IMR-90 (cell line): ENCODE measurements around the gene CLEC7A. TPM values are rescaled to one million over a fixed set of nuclear protein-coding genes. Genes with fewer than 3 reads are reported as not detected.

Experiments
- ATAC-seq: fragments of 200-7000 bp; cut with Tn5 transposase; 2 replicates; pipeline ENCODE4 v1.9.1; 2020; ENCODE audit warnings: low read depth, mild to moderate bottlenecking, moderate library complexity
- BruUV-seq: library from RNA; stranded (reverse); fragments of 400-500 nt; replicated peaks from 2 replicates; lab custom pipeline; 2021; lab: Mats Ljungman, UMichigan
- CTCF ChIA-PET: fragments of 300-600 bp; formaldehyde crosslinking; extraction: SDS; loops from one replicate; lab custom pipeline; 2021; ENCODE audit warnings: antibody characterized with exemption; lab: Yijun Ruan, JAX
- POLR2A ChIA-PET: fragments of 300-600 bp; sonication (Branson Sonifier 250); formaldehyde crosslinking; loops from one replicate; lab custom pipeline; 2022; ENCODE audit warnings: antibody characterized with exemption; ENCODE audit not compliant: unreplicated experiment; lab: Charles Lee
- DNase-seq: peaks from one replicate; pipeline ENCODE4 v3.0.0; 2013
- H2AFZ ChIP-seq: replicated peaks from 2 replicates; pipeline ENCODE3; 2013; ENCODE audit warnings: low read length, mild to moderate bottlenecking; ENCODE audit not compliant: poor library complexity
- H2AK5ac ChIP-seq: 2 replicates; pipeline ENCODE4 v1.6.1; 2013; ENCODE audit warnings: low read depth, low read length, inconsistent platforms
- H2AK9ac ChIP-seq: replicated peaks from 2 replicates; pipeline ENCODE3; 2013; ENCODE audit warnings: mild to moderate bottlenecking, low read depth, low read length, moderate library complexity; ENCODE audit not compliant: poor library complexity
- H2BK120ac ChIP-seq: 2 replicates; pipeline ENCODE4 v1.6.1; 2013; ENCODE audit warnings: low read depth, low read length, inconsistent platforms
- H2BK15ac ChIP-seq: 3 replicates; pipeline ENCODE4 v1.6.1; 2013; ENCODE audit warnings: low read depth, low read length, inconsistent platforms
- H2BK20ac ChIP-seq: 2 replicates; pipeline ENCODE4 v1.6.1; 2013; ENCODE audit warnings: low read depth, mild to moderate bottlenecking, inconsistent platforms, low read length, moderate library complexity
- H2BK5ac ChIP-seq: 2 replicates; pipeline ENCODE4 v1.6.1; 2013; ENCODE audit warnings: mild to moderate bottlenecking, low read depth, low read length, inconsistent platforms; ENCODE audit not compliant: poor library complexity, severe bottlenecking
- H3K14ac ChIP-seq: replicated peaks from 2 replicates; pipeline ENCODE4 v1.6.1; 2013; ENCODE audit warnings: low read depth, low read length, inconsistent platforms
- H3K18ac ChIP-seq: 2 replicates; pipeline ENCODE4 v1.6.1; 2013; ENCODE audit warnings: low read depth, low read length, control low read depth
- H3K23ac ChIP-seq: 2 replicates; pipeline ENCODE4 v1.6.1; 2013; ENCODE audit warnings: low read depth, low read length, inconsistent platforms
- H3K27ac ChIP-seq: 2 replicates; pipeline ENCODE4 v1.5.1; 2013; ENCODE audit warnings: mild to moderate bottlenecking, control low read depth, low read length; ENCODE audit not compliant: insufficient read depth
- H3K27me3 ChIP-seq: 2 replicates; pipeline ENCODE4 v1.6.1; 2013; ENCODE audit warnings: low read length; ENCODE audit not compliant: control insufficient read depth, insufficient read depth
- H3K36me3 ChIP-seq: 2 replicates; pipeline ENCODE4 v1.6.1; 2013; ENCODE audit warnings: low read length, mixed read lengths; ENCODE audit not compliant: control insufficient read depth, insufficient read depth
- H3K4ac ChIP-seq: 2 replicates; pipeline ENCODE4 v1.6.1; 2013; ENCODE audit warnings: low read depth, low read length, inconsistent platforms
- H3K4me1 ChIP-seq: 2 replicates; pipeline ENCODE4 v1.6.1; 2013; ENCODE audit warnings: low read length, mixed read lengths; ENCODE audit not compliant: control insufficient read depth, insufficient read depth
- H3K4me2 ChIP-seq: 2 replicates; pipeline ENCODE4 v1.6.1; 2013; ENCODE audit warnings: low read depth, mild to moderate bottlenecking, control low read depth, low read length, moderate library complexity
- H3K4me3 ChIP-seq: 2 replicates; pipeline ENCODE4 v1.5.1; 2013; ENCODE audit warnings: low read depth, mild to moderate bottlenecking, control low read depth, low read length, moderate library complexity; ENCODE audit not compliant: insufficient read depth
- H3K56ac ChIP-seq: 2 replicates; pipeline ENCODE4 v1.6.1; 2013; ENCODE audit warnings: low read length, inconsistent platforms; ENCODE audit not compliant: insufficient read depth; ENCODE audit errors: extremely low read depth
- H3K79me1 ChIP-seq, 2 experiments: 2 replicates each; pipeline ENCODE4 v1.6.1; 2013; ENCODE audit warnings: low read length in 2 of 2, inconsistent platforms in 1 of 2, low read depth in 1 of 2
- H3K9ac ChIP-seq: 2 replicates; pipeline ENCODE4 v1.6.1; 2013; ENCODE audit warnings: low read depth, low read length, control low read depth
- H3K9me1 ChIP-seq: 2 replicates; pipeline ENCODE4 v1.6.1; 2013; ENCODE audit warnings: low read length, inconsistent platforms; ENCODE audit not compliant: insufficient read depth
- H3K9me3 ChIP-seq: 2 replicates; pipeline ENCODE4 v1.6.1; 2013; ENCODE audit warnings: low read length; ENCODE audit not compliant: control insufficient read depth, insufficient read depth
- H4K20me1 ChIP-seq: 2 replicates; pipeline ENCODE4 v1.6.1; 2013; ENCODE audit warnings: low read length, inconsistent platforms; ENCODE audit not compliant: insufficient read depth
- H4K5ac ChIP-seq: 2 replicates; pipeline ENCODE4 v1.6.1; 2013; ENCODE audit warnings: mild to moderate bottlenecking, low read depth, low read length, control low read depth
- H4K8ac ChIP-seq, 2 experiments: 2 replicates each; pipeline ENCODE4 v1.6.1; 2013; ENCODE audit warnings: low read depth in 2 of 2, low read length in 2 of 2, control low read depth in 1 of 2, inconsistent platforms in 1 of 2
- H4K91ac ChIP-seq: 2 replicates; pipeline ENCODE4 v1.6.1; 2013; ENCODE audit warnings: low read depth, low read length, inconsistent platforms; ENCODE audit not compliant: insufficient read depth
- BHLHE40 ChIP-seq: fragments of 150-350 bp; IDR thresholded peaks from 2 replicates; pipeline ENCODE4 v1.6.1; 2016; ENCODE audit warnings: mild to moderate bottlenecking, low read depth, low read length
- CEBPB ChIP-seq: IDR thresholded peaks from 2 replicates; pipeline ENCODE4 v1.6.1; 2012; ENCODE audit warnings: low read depth, low read length, improper control_type of control experiment
- MAZ ChIP-seq: IDR thresholded peaks from 2 replicates; pipeline ENCODE4 v1.6.1; 2012; ENCODE audit warnings: low read depth, mild to moderate bottlenecking, low read length, improper control_type of control experiment, moderate library complexity, borderline replicate concordance
- NFE2L2 ChIP-seq: fragments of 150-350 bp; IDR thresholded peaks from 2 replicates; pipeline ENCODE4 v1.6.1; 2016; ENCODE audit warnings: low read depth, mild to moderate bottlenecking, low read length
- RAD21 ChIP-seq: IDR thresholded peaks from 2 replicates; pipeline ENCODE4 v1.6.1; 2012; ENCODE audit warnings: low read length, improper control_type of control experiment
- WGBS, 2 experiments: methylation state at CpG; one replicate each; pipeline versions ENCODE4 v1.1.5 to v1.1.7; 2013; ENCODE audit warnings: missing lambda C conversion rate in 2 of 2; ENCODE audit not compliant: insufficient read length in 1 of 2; ENCODE audit errors: extremely low coverage in 2 of 2; 5-methylcytosine and 5-hydroxymethylcytosine counted together
- dilution Hi-C: fragments of 300-500 bp; cut with HindIII; formaldehyde crosslinking; loops from one replicate; pipeline ENCODE4 v1.14.3; 2018; ENCODE audit warnings: low sequenced_read_pairs; ENCODE audit not compliant: unreplicated experiment
- in situ Hi-C: fragments of 300-500 bp; cut with MboI; formaldehyde crosslinking; loops from 3 replicates; pipeline ENCODE4 v1.14.3; 2019; ENCODE audit warnings: low sequenced_read_pairs, inconsistent platforms, mixed read lengths
- intact Hi-C: fragments of 100-400 bp; cut with micrococcal nuclease; formaldehyde crosslinking; loops from 2 replicates; pipeline ENCODE4 v1.10.0; 2022
- polyA plus RNA-seq, 3 experiments: library from polyadenylated mRNA; depleted of rRNA; stranded (reverse); fragments of >200 nt; gene quantifications; 2 replicates each; pipeline ENCODE4 v1.2.3, GENCODE V29; 2012; ENCODE audit warnings: low replicate concordance in 1 of 3
- total RNA-seq: library from RNA; depleted of rRNA; stranded (reverse); fragments of >200 nt; gene quantifications from 2 replicates; pipeline ENCODE4 v1.2.3, GENCODE V29; 2012

The CLEC7A gene
- total and polyA plus RNA-seq, 2 of the 4 experiments (the other 2 are of a cell fraction) = not detected

GRCh38 chr12:10115311-10115710 is 14.7 kb downstream of the CLEC7A start:
- ChIA-PET POLR2A (no interaction called here), CTCF (no interaction called here)
- Histone ChIP-seq H2AK9ac (no peak overlapping the region), H3K27me3 (no peaks in the 10 kb centered on the region), H3K18ac (no peak overlapping the region), H2BK15ac (no peak overlapping the region), H4K91ac (no peak overlapping the region), H3K36me3 (no peaks in the 10 kb centered on the region), H3K4ac (no peak overlapping the region), H3K9me3 (peaks cover 3% of the 10 kb centered on the region), H3K23ac (no peak overlapping the region), H3K79me1 (no peaks in the 10 kb centered on the region), H3K9me1 (no peaks in the 10 kb centered on the region), H3K4me1 (no peaks in the 10 kb centered on the region), H2AFZ (no peak overlapping the region), H4K20me1 (no peaks in the 10 kb centered on the region), H2BK120ac (no peak overlapping the region), H2BK20ac (no peak overlapping the region), H3K9ac (no peak overlapping the region), H4K8ac (no peak overlapping the region), H2AK5ac (no peak overlapping the region), H4K5ac (no peak overlapping the region), H3K4me2 (no peak overlapping the region), H3K56ac (no peak overlapping the region), H3K14ac (no peak overlapping the region), H3K4me3 (no peak overlapping the region), H3K27ac (no peak overlapping the region), H2BK5ac (no peak overlapping the region)
- dilution Hi-C loops = no loop called here
- TF ChIP-seq MAZ (no peak), NFE2L2 (no peak), RAD21 (no peak), BHLHE40 (no peak), CEBPB (no peak)
- in situ Hi-C loops = no loop called here
- intact Hi-C loops = no loop called here
- 96% methylated on average over 8 of the region's 15 CpGs; no CpG with 5 or more reads in 1 of the 2 experiments for WGBS, 2 experiments
- BruUV-seq = no TSS peak
- ATAC-seq (no peak), DNase-seq (no peak)
